AG09309 (cell line): ENCODE data around the gene ATP2B3.

ENCODE experiments used
- DNase-seq: peaks from one replicate; pipeline ENCODE4 v3.0.0-alpha.2; 2010; ENCODE audit warnings: low read depth
- H3K4me3 ChIP-seq: 2 replicates; pipeline ENCODE4 v1.5.1; 2011; ENCODE audit warnings: mild to moderate bottlenecking, low read depth, low read length, moderate library complexity; ENCODE audit not compliant: control insufficient read depth
- CTCF ChIP-seq: IDR thresholded peaks from 2 replicates; pipeline ENCODE4 v1.5.1; 2011; ENCODE audit warnings: mild to moderate bottlenecking, low read depth, low read length, inconsistent platforms; ENCODE audit not compliant: insufficient read depth, control insufficient read depth; ENCODE audit errors: missing control alignments

ATP2B3 gene

GRCh38 chrX:153625271-153626024 lies 108.0 kb downstream of the ATP2B3 start:
- no peak overlapping the region for H3K4me3 ChIP-seq
- no peak for TF ChIP-seq CTCF
- DNase-seq, result no peak

- DNase-seq, result no peak
- no peak overlapping the region for H3K4me3 ChIP-seq
- no peak for TF ChIP-seq CTCF
These were observed 108.7 kb downstream of the ATP2B3 start for GRCh38 chrX:153626025-153626633.

DNA sequence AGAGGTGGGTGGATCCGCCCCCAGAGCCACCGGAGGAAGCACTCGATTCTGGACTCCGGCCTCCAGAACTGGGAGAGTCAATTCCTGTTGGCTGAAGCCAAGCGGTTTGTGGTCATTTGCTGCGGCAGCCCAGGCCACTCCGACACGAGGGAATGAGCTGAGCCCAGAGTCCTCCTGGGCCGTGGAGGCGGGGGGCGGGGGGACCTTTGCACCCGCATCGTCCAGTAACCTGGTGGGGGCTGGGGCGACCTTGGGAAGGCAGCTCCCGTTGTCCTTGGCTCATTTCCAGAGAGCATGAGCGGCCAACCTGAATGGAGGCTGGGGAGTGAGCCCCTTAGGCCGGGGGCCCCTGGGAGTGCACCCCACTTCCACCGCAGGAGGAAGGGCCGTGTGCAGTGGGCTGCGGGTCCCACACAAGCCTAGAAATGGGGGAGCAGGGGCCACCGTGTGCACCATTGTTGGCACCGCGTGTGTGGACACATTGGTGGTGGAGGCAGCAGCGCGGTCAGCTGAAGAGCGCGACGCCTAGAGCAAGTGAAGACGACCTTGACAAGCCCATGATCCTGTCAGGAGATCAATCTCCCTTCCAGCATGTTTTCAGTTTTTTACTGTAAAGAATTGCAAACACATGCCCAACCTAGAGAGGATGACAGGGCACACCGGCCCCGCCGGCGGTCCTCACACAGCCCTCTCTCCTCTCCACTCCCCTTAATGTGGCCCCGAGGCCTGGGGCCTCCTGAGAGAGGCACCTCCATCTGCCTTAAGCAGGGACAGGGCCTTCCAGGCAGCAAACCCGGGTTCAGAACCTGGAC lies 109.6 kb downstream of the ATP2B3 start:
- TF ChIP-seq CTCF, result no peak
- no peak for DNase-seq
- no peak overlapping the region for H3K4me3 ChIP-seq

GRCh38 chrX:153627675-153628111 lies 110.3 kb downstream of the ATP2B3 start:
- no peak for TF ChIP-seq CTCF
- H3K4me3 ChIP-seq, result no peak overlapping the region
- no peak for DNase-seq

GRCh38 chrX:153628129-153628528 lies 110.7 kb downstream of the ATP2B3 start:
- no peak for TF ChIP-seq CTCF
- no peak for DNase-seq

DNA sequence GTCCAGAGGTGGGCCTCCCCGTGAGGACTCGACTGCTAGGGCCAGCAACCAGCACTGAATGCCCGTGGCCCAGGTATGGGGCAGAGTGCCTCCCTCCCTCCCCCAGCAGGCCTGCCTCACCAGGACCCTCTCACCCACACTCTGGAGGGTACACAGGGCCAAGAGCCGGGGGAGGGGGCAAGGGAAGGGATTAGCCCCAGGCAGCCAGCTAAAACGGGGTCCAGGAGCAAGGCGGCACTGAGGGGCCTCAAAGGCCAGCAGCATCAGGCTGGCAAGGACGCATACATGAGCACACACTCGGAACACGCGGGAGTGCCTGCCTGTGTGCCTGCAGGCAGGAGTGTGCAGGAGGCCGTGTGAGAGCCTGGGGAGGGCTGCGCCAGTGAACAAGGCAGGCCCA lies 111.2 kb downstream of the ATP2B3 start:
- no peak for TF ChIP-seq CTCF
- no peak for DNase-seq
- H3K4me3 ChIP-seq, result no peak overlapping the region

More at GRCh38 chrX:153628129-153628528, 110.7 kb downstream of the ATP2B3 start:
- H3K4me3 ChIP-seq, result no peak overlapping the region
